ENCODE measurements around the gene CRYL1. TPM values are rescaled to one million over a fixed set of nuclear protein-coding genes. Genes with fewer than 3 reads are reported as not detected.

CRYL1 gene
- total and polyA plus RNA-seq, 2 of the 13 experiments (the other 11 are each of a cell fraction or from before 2014, with no cell fraction given) = 57.2 to 115 TPM

GRCh38 chr13:20512042-20512683 lies 13.5 kb downstream of the CRYL1 start:
- H3K9me3 ChIP-seq (ENCODE audit: low read length) = no peaks in the 10 kb centered on the region
- peaks cover 4 to 37% of the 10 kb centered on the region in 2 experiments for H3K36me3 ChIP-seq (replicated peaks in 1 of 2; ENCODE audit: control insufficient read depth in 1 of 2, insufficient read depth in 2 of 2, low read length in 2 of 2)
- intact Hi-C loops (cut with micrococcal nuclease; ENCODE audit: unreplicated experiment) (no loop called here), in situ Hi-C loops (cut with HindIII; ENCODE audit: extremely low pct_ligation_motif_present, low pct_unique_long_range_greater_than_20kb) (no loop called here)
- no peaks in the 10 kb centered on the region for H4K20me1 ChIP-seq (ENCODE audit: insufficient read depth, low read length)
- H3K79me2 ChIP-seq (ENCODE audit: insufficient read depth, low read length) = peaks cover 6% of the 10 kb centered on the region
- CTCF ChIA-PET (ENCODE audit: low intra/inter-chr PET ratio, low total read pairs) = no interaction called here
- no peak for DNase-seq (ENCODE audit: low spot score)
- no peak overlapping the region for H3K9ac ChIP-seq (ENCODE audit: insufficient read depth, low read depth, low read length)
- BruUV-seq (replicated peaks) = no TSS peak
- WGBS (ENCODE audit: low lambda C conversion rate) = over 99% methylated on average over 7 of the region's 10 CpGs
- no peak overlapping the region for H3K27ac ChIP-seq (ENCODE audit: extremely low read length, insufficient read depth, low read length)
- POLR2A ChIA-PET = interaction anchor here (1.1 kb wide), 1 partner anchor 10 kb away, joined by 3 read pairs; no protein-coding TSS in a partner anchor
- no peak overlapping the region for H2AFZ ChIP-seq (ENCODE audit: low read length)
- peaks cover 10% of the 10 kb centered on the region for H3K4me1 ChIP-seq (ENCODE audit: insufficient read depth, low read length)
- TF ChIP-seq CREB1 (IDR thresholded peaks at IDR 0.05) (peak; percentile 34; the same call in 1 of the 2 replicates), CREB1 (CRISPR knock-in tag; IDR thresholded peaks at IDR 0.05) (no peak), GTF2F1 (IDR thresholded peaks at IDR 0.05; ENCODE audit: low read length) (no peak)
- no peak overlapping the region for H3K4me3 ChIP-seq (replicated peaks in 1 of 3; ENCODE audit: insufficient read depth in 1 of 3, low read depth in 2 of 3, low read length in 3 of 3)
- H3K27me3 ChIP-seq (ENCODE audit: control insufficient read depth in 1 of 2, insufficient read depth in 2 of 2, low read length in 2 of 2) = no peaks in the 10 kb centered on the region
- FAIRE-seq = no peak
- no peak for ATAC-seq
- H3K4me2 ChIP-seq (ENCODE audit: low read depth, low read length) = no peak overlapping the region

- peak overlapping the region; percentile 84 for H3K27ac ChIP-seq (ENCODE audit: extremely low read length, insufficient read depth, low read length)
- FAIRE-seq = no peak
- ATAC-seq = no peak
- POLR2A ChIA-PET = interaction anchor here (1.5 kb wide), 1 partner anchor 19 kb away, joined by 7 read pairs; the partner anchor contains the start of gene CRYL1
- H2AFZ ChIP-seq (ENCODE audit: low read length) = no peak overlapping the region
- H3K4me1 ChIP-seq (ENCODE audit: insufficient read depth, low read length) = peaks cover 64% of the 10 kb centered on the region
- H3K4me3 ChIP-seq (replicated peaks in 1 of 3; ENCODE audit: insufficient read depth in 1 of 3, low read depth in 2 of 3, low read length in 3 of 3) = no peak overlapping the region
- 92% methylated on average over 4 of the region's 4 CpGs for WGBS (ENCODE audit: low lambda C conversion rate)
- H3K27me3 ChIP-seq (ENCODE audit: control insufficient read depth in 1 of 2, insufficient read depth in 2 of 2, low read length in 2 of 2) = no peaks in the 10 kb centered on the region
- H3K9ac ChIP-seq (ENCODE audit: insufficient read depth, low read depth, low read length) = no peak overlapping the region
- H4K20me1 ChIP-seq (ENCODE audit: insufficient read depth, low read length) = no peaks in the 10 kb centered on the region
- no peak overlapping the region for H3K4me2 ChIP-seq (ENCODE audit: low read depth, low read length)
- BruUV-seq (replicated peaks) = no TSS peak
- no peaks in the 10 kb centered on the region for H3K79me2 ChIP-seq (ENCODE audit: insufficient read depth, low read length)
- peaks cover 0 to 19% of the 10 kb centered on the region in 2 experiments; a peak in 3 of 5 replicates for H3K36me3 ChIP-seq (replicated peaks in 1 of 2; ENCODE audit: control insufficient read depth in 1 of 2, insufficient read depth in 2 of 2, low read length in 2 of 2)
- intact Hi-C loops (cut with micrococcal nuclease; ENCODE audit: unreplicated experiment) (loop anchor here (2.0 kb wide), 1 partner anchor 14 kb away; no protein-coding TSS in a partner anchor), in situ Hi-C loops (cut with HindIII; ENCODE audit: extremely low pct_ligation_motif_present, low pct_unique_long_range_greater_than_20kb) (no loop called here)
- no peaks in the 10 kb centered on the region for H3K9me3 ChIP-seq (ENCODE audit: low read length)
- CTCF ChIA-PET (ENCODE audit: low intra/inter-chr PET ratio, low total read pairs) = no interaction called here
- DNase-seq (ENCODE audit: low spot score) = no peak
- no peak for TF ChIP-seq POLR2A (IDR thresholded peaks at IDR 0.05; ENCODE audit: insufficient read depth in 1 of 2, low read depth in 2 of 2, low read length in 2 of 2)
- TF ChIP-seq, protein P1, sequence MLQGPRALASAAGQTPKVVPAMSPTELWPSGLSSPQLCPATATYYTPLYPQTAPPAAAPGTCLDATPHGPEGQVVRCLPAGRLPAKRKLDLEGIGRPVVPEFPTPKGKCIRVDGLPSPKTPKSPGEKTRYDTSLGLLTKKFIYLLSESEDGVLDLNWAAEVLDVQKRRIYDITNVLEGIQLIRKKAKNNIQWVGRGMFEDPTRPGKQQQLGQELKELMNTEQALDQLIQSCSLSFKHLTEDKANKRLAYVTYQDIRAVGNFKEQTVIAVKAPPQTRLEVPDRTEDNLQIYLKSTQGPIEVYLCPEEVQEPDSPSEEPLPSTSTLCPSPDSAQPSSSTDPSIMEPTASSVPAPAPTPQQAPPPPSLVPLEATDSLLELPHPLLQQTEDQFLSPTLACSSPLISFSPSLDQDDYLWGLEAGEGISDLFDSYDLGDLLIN (CRISPR knock-in tag; IDR thresholded peaks at IDR 0.05; ENCODE audit: borderline replicate concordance) = no peak
- no peak for TF ChIP-seq NR2F1 (CRISPR knock-in tag; IDR thresholded peaks at IDR 0.05)
- TF ChIP-seq, protein P2, sequence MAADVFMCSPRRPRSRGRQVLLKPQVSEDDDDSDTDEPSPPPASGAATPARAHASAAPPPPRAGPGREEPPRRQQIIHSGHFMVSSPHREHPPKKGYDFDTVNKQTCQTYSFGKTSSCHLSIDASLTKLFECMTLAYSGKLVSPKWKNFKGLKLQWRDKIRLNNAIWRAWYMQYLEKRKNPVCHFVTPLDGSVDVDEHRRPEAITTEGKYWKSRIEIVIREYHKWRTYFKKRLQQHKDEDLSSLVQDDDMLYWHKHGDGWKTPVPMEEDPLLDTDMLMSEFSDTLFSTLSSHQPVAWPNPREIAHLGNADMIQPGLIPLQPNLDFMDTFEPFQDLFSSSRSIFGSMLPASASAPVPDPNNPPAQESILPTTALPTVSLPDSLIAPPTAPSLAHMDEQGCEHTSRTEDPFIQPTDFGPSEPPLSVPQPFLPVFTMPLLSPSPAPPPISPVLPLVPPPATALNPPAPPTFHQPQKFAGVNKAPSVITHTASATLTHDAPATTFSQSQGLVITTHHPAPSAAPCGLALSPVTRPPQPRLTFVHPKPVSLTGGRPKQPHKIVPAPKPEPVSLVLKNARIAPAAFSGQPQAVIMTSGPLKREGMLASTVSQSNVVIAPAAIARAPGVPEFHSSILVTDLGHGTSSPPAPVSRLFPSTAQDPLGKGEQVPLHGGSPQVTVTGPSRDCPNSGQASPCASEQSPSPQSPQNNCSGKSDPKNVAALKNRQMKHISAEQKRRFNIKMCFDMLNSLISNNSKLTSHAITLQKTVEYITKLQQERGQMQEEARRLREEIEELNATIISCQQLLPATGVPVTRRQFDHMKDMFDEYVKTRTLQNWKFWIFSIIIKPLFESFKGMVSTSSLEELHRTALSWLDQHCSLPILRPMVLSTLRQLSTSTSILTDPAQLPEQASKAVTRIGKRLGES (CRISPR knock-in tag; IDR thresholded peaks at IDR 0.05; ENCODE audit: borderline replicate concordance) = no peak
- no peak for TF ChIP-seq SMYD3 (CRISPR knock-in tag; IDR thresholded peaks at IDR 0.05)
- TF ChIP-seq ZBTB39 (CRISPR knock-in tag; IDR thresholded peaks at IDR 0.05) = no peak
- no peak for TF ChIP-seq GFI1 (CRISPR knock-in tag; IDR thresholded peaks at IDR 0.05; ENCODE audit: borderline replicate concordance)
- no peak for TF ChIP-seq CHD2 (IDR thresholded peaks at IDR 0.05; ENCODE audit: low read depth, low read length)
- TF ChIP-seq HOXA9 (CRISPR knock-in tag; IDR thresholded peaks at IDR 0.05; ENCODE audit: borderline replicate concordance) = no peak
These were observed 19.0 kb downstream of the CRYL1 start for GRCh38 chr13:20506696-20507095.

Data from HepG2 (cell line).